HG03097 (cell line): ENCODE data around the gene ABHD10.
A peak's percentile ranks its signal among the peaks of the same experiment; 100 is the strongest.

Source experiments
- ATAC-seq: cut with Tn5 transposase; IDR thresholded peaks from one replicate; pipeline ENCODE4 v1.9.1; 2021; ENCODE audit not compliant: unreplicated experiment, low FRiP score

The ABHD10 gene

GRCh38 chr3:111963424-111963823 is 15.4 kb upstream of the ABHD10 start:
- no peak for ATAC-seq

DNA sequence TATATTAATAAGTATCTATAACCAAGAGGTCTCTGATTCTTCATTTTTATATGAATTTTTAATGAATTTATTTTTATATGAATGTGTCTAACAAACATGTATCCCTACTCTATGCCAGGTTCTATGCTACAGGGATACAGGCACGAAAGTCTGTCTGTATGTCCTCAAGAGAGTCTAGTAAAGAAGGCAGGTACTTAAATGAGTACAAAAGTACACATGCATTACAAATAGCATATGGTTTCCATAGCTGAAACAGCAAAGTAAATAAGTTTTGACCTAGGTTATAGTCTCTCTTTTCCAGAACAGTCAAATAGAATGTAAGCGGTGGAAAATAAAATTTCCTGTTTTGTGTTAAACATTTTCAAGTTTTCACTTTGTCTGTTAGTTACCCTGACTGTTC is 13.3 kb upstream of the ABHD10 start:
- ATAC-seq = no peak

- ATAC-seq = no peak
Observed at GRCh38 chr3:111967068-111967467, 11.8 kb upstream of the ABHD10 start.

- ATAC-seq = peak; percentile 95
Observed at GRCh38 chr3:111967651-111968274, 11.1 kb upstream of the ABHD10 start.

DNA sequence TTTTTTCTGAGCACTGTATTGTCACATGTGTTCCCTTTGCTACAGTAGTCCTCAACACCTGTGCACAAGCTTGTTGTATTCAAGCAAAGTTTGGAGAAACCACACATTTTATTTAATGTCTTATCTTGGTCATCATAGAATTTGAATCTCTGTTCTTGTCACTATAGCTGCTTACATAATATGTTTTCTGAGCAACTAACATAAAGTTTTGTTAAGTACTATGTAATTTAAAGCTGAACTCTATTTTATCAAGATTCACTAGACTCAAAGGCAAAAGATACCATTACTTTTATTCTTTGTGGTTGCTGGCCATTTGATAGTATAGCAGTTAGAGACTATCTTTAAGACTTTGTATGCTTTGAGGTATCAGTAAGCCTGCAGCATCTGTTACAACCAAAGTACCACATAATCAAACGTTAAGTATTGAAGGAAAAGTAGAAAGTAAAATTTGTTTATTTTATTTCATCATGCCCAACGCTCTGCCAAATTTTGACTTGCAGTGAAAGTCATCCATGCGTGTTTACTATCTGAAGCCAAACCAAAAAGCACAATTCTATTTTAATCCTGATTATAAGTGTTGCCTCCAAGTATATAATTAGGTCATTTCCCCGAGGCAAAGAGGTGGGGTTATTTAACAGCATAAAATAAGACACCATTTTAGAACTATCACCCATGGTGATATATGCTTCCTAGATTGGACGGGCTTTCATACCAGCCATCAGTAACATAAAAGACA is 10.3 kb upstream of the ABHD10 start:
- ATAC-seq = no peak

DNA sequence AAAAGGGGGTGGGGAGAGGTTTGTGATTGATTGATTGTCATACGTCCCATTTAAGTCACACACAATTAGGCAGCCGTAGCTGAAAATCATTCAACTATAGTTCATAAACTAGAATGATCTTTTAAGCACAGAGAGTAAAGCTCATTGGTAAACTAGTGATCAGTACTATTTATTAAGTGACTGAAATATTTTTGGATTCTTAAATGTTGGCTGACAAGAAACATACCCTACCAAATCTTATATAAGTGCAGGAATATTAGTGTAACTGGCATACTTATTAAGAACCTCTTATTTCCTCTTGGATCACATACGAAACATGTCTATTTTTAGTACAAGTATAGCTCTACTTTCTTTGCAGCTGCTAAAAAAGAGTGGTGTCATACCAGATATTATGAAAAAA is 8.4 kb upstream of the ABHD10 start:
- ATAC-seq = no peak

GRCh38 chr3:111971533-111972130 is 7.2 kb upstream of the ABHD10 start:
- no peak for ATAC-seq

DNA sequence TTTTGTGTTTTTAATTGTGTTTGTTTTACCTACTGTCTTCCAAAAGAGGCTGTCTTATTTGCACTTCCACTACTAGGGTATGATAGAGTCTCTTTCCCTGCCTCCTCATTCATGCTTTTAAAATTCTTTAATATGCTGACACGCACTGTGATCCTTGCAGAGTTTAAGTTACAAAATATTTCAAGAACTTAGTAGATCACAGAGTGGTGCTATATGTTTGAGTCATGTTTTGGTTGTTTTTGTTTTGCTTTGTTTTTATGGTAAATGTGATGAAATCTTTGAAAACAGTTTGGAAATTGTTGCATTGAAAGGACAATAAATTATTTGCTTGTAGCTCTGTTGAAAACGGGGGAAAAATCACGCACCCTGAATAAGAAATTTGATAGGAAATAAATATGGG is 5.9 kb upstream of the ABHD10 start:
- ATAC-seq = no peak

- no peak for ATAC-seq
Observed at GRCh38 chr3:111975131-111975530, 3.7 kb upstream of the ABHD10 start.

GRCh38 chr3:111976254-111976653 is 2.6 kb upstream of the ABHD10 start:
- no peak for ATAC-seq

DNA sequence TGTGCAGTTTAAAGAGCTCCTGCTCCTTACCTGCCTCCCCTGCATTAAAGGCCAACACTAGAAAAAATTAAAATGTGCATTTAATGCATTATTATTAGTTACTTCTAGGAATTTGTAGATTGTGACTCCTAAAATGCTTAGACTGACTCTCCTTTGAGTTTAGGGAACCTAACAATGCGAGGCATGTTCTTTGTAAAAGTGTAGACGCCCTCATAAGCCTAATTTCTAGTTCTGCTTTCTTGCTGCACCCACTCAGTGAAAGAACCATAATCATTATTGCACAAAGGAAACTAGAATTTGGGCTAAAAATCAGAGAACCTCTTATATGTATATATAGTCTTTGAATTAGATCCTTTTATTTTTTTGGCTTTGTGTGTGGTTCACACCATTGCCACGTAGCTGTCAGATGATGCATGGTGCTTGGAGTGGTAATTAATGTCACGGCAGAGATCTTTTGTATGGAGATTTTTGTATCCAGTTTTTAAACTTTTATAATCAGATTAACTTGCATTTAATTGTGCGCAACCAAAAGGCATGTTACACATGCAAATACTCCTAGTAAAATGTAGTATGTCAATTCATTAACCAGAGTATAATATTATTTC is 710 bp downstream of the ABHD10 start:
- ATAC-seq = peak; percentile 22

DNA sequence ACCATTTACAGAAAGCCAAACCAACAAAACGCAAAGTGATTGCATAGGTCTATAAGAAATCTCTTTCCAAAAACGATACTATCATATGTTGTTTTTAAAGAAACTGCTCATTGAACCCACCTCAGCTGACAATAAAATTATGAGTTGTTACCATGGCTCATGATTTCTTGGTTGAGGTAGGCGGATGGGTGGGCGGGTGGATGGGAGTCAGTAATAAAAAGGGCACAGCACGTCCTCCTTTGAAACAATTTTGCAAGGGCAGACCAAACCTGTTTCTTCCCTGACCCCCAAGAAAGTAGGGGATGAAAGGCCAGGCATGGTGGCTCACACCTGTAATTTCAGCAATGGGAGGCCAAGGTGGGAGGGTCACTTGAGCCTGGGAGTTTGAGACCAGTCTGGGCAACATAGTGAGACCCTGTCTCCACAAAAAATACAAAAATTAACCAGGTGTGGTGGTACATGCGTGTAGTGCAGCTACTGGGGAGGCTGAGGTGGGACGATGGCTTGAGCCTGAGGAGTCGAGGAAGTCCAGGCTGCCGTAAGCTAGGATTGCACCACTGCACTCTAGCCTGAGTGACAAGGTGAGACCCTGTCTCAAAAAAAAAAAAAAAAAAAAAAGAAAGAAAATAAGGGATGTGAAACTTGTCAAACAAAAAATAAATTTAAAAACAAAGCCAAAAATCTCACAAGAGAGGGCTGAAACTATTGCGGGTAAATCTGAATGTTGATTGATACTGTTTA is 2.1 kb downstream of the ABHD10 start:
- no peak for ATAC-seq

- no peak for ATAC-seq
Observed at GRCh38 chr3:111981457-111981763, 2.6 kb downstream of the ABHD10 start.

DNA sequence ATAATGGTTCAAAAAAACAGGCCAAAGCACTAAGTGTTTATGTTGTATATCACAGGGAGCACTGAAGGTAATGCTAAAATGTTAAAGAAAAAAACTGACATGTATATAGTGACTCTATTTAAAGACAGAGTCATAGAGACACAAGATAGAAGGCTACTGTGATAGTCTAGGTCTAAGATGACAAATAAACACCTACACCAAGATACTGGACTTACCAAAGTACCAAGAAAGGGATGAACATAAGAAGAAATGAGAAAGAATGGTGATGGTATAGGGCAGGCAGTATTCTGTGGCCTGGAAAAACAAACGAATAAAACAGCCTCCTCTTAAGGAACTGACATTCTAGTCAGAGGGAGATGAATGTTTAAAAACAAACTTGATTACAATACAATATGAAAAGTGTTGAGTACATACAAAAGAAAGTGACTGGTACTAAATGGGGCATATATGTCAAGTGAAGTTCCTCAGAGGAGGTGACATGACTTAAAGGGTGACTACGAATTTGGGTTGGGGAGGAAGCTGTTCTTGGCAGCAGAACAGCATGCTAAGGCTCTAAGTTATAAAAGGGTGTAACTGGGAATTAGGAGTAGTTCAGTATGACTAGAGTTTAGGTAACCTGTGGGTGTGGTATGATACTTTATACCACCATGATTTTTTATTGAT is 5.9 kb downstream of the ABHD10 start:
- ATAC-seq = no peak

- no peak for ATAC-seq
Observed at GRCh38 chr3:111986800-111987199, 8.0 kb downstream of the ABHD10 start.

DNA sequence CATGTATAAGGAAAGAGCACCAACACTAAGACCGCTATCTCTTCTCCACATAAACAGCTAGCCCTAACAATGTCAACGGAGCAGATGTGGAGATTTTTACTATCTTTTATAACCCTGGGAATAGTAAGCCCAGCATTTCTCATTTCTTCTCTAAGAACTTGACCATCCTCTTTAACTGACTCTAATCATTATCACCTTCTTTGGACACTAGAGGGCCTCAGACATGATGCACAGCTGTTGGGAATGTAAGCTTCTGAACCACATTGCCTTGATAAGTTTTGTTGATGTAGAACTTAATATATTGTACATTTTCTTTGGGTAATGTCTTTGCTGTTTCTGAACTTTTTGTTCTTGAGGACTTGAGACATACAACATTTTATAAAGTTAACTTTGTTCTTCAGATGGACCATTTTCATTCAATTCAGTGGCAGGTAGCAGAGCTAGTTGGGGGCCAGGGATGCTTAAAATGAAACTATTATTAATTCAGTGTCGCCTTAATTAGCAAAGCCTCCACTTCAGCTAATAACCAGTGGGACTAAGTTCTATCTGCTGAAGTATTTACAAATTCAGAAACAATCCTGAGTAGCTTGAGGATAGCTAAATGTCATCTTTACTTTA is 10.3 kb downstream of the ABHD10 start:
- no peak for ATAC-seq

DNA sequence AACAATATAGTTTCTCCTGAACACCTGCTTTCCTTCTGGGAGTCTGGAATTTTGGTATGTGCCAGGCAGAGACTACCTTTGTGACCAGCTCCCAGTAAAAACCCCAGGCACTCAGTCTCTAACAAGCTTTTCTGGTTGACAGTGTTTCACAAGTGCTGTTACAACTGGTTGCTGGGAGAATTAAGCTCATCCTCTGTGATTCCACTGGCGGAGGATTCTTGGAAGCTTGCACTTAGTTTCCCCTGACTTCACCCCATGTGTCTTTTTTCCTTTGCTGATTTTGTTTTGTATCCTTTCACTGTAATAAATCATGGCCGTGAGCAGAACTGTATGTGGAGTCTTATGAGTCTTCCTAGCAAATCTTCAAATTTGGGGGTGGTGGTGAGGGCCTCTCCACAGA is 14.2 kb downstream of the ABHD10 start:
- no peak for ATAC-seq

DNA sequence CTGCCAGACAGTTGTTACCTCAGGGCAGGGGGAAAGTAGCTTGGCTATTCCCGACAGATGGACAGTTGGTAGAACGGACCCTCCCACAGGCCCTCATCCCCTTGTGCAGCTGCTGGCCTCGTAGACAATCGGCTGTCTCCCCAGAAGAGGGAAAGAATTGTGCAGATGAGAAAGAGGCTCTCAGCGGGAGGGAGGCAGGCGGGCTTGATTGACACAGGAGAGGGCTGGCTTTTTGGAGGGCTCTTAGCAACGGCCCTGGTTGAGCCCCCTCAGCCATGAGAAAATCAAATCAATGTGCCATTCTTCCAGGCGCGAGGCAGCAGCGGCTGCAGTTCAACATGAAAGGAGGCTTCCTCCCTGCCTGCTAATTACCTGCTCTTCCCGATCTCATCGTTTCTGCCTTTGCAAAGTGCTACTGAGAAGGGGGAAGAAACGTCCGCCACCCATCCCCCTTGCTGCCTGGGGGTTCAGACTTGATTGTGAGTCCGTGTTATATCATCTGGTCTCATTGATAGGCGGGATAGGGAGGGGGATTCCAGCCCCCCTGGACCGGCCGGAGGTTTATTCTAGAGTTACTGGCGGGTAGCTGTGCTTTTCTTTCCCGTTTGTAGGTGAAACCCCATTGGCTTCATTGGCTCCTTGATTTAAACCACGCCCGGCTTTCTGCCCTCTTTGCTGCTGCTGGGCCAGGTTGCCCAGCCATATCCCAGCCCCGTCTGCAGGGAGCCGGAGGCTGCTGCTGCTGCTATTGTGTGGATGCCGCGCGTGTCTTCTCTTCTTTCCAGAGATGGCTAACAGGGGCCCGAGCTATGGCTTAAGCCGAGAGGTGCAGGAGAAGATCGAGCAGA is 20.0 kb downstream of the ABHD10 start, which contains the start of gene TAGLN3:
Gene TAGLN3, plus strand, starts transcription at position 287 of the 848 bp plus-strand sequence. Its CDS starts 501 bp downstream, at position 788.
- no peak for ATAC-seq
